ENCODE results near the gene PRSS58. TPM values are rescaled to one million over a fixed set of nuclear protein-coding genes. Genes with fewer than 3 reads are reported as not detected.

The PRSS58 gene
- total RNA-seq, 2 donors from 2014 or later = not detected

DNA sequence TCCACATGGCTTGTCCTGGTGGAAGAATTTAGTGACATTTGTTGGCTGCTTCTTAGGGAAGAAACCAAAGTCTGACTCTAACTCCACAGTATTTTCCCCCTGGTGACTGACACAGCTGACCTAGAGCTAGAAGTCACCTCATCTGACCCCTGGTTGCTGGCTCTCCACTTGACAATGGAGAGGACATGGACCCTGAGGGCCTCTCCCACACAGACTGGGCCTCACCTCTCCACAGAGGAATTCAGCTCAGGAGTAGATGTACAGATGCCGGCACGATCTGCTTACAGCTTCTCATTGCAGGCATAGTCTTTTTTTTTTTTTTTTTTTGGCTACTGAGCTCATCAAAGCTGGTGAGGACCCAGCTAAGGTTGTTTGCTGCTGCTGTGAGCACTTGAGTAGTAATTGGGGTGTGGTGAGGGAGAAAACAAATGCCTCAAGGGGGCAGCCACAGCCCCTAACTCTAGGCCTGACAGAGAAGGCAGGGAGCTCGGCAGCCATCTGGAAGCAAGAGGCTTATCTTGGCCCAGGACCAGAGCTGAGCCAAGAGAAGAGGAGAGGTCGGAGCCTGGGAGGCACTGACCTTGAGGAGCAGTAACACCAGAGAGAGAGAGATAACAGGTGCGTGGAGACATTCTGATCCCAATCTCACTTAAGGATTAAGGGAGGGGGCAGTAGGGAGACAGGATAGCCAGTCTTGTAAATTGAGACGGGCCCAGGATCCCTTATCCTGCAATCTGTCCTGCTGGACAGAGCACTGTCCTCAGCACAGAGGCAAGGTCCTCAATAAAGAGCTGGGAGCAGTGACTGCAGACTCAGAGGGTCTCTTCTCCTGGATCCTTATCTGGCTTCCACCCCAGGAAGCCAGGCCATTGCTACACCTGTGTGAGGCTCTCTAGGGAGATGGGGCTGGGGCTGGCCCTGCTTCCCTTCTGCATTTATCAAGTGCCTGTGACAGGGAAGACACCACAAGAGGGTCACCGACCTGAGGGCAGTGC is 9.4 kb downstream of the PRSS58 start:
- Histone ChIP-seq H3K4me1 (no peaks in the 10 kb centered on the region), H3K4me3 (no peak overlapping the region), H3K9me3 (no peaks in the 10 kb centered on the region), H3K27me3 (no peaks in the 10 kb centered on the region), H3K36me3 (no peaks in the 10 kb centered on the region), H3K27ac (no peak overlapping the region)
- TF ChIP-seq, protein P1, sequence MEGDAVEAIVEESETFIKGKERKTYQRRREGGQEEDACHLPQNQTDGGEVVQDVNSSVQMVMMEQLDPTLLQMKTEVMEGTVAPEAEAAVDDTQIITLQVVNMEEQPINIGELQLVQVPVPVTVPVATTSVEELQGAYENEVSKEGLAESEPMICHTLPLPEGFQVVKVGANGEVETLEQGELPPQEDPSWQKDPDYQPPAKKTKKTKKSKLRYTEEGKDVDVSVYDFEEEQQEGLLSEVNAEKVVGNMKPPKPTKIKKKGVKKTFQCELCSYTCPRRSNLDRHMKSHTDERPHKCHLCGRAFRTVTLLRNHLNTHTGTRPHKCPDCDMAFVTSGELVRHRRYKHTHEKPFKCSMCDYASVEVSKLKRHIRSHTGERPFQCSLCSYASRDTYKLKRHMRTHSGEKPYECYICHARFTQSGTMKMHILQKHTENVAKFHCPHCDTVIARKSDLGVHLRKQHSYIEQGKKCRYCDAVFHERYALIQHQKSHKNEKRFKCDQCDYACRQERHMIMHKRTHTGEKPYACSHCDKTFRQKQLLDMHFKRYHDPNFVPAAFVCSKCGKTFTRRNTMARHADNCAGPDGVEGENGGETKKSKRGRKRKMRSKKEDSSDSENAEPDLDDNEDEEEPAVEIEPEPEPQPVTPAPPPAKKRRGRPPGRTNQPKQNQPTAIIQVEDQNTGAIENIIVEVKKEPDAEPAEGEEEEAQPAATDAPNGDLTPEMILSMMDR (IDR thresholded peaks at IDR 0.05) = no peak
- no peak for DNase-seq (ENCODE audit: low spot score)

DNA sequence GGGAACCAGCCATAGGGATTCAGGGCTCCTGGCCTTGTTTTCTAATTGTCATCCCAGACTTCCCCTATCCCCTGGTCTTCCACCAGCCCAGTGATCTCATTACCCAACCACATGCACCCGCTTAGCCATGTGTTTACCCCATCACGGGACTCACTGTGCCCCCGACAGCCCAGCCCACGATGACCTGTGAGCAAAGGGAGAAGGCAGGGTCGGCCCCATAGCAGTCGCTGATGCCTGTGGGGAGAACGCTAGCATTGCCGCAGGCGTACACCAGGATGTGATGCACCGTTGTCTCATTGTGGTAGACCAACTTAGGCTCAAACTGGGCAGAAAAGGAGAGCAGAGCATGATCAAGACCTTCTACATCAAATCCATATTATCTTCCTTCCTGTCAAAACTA is 14.0 kb downstream of the PRSS58 start:
- Histone ChIP-seq H3K4me3 (no peak overlapping the region), H3K9me3 (no peaks in the 10 kb centered on the region), H3K27ac (no peak overlapping the region), H3K27me3 (no peaks in the 10 kb centered on the region), H3K36me3 (no peaks in the 10 kb centered on the region), H3K4me1 (no peaks in the 10 kb centered on the region)
- TF ChIP-seq, protein P1 (IDR thresholded peaks at IDR 0.05) = no peak
- DNase-seq (ENCODE audit: low spot score) = no peak

DNA sequence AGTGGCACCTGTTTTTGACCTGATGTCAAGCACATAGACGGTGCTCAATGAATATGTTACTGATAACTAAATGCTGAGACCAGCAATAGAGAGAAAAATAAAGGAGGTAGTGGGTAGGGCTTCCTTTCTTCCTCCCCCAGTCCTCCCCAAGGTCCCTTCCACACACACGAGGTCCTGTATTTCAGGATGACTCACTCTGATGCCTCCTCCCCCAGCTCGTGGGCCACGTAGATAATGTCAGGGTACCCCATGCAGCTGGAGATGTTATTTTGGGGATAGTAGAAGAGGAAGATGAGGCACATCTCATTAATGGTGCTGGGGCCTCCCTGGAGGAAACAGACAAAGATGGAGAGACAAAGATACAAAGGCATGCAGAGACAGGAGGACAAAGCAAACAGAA is 17.3 kb downstream of the PRSS58 start:
- Histone ChIP-seq H3K4me3 (no peak overlapping the region), H3K4me1 (no peaks in the 10 kb centered on the region), H3K9me3 (no peaks in the 10 kb centered on the region), H3K27me3 (no peaks in the 10 kb centered on the region), H3K36me3 (no peaks in the 10 kb centered on the region), H3K27ac (no peak overlapping the region)
- no peak for DNase-seq (ENCODE audit: low spot score)
- TF ChIP-seq, protein P1 (IDR thresholded peaks at IDR 0.05) = no peak

DNA sequence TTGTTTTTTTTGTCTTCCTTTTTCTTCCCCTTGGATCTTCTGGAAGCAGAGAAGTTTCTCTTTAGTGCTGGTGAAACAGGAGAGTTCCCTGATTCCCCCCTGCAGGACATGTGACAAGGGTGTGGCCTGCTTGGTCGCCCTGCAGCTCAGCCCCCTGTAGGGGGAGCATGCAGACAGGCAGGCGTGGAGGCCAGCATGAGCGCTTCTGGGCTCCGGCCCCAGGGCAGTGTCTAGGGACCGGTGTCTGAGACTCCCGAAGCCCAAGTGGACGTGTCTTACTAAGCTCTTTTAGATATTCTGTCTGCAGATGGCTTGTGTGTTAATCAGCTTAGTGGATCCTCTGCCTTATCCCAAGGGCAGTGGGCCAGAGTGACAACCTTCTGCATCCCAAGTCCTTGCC is 26.1 kb downstream of the PRSS58 start:
- TF ChIP-seq, protein P1 (IDR thresholded peaks at IDR 0.05) = no peak
- Histone ChIP-seq H3K4me1 (no peaks in the 10 kb centered on the region), H3K9me3 (no peaks in the 10 kb centered on the region), H3K27ac (no peak overlapping the region), H3K4me3 (no peak overlapping the region), H3K27me3 (no peaks in the 10 kb centered on the region), H3K36me3 (no peaks in the 10 kb centered on the region)
- no peak for DNase-seq (ENCODE audit: low spot score)

DNA sequence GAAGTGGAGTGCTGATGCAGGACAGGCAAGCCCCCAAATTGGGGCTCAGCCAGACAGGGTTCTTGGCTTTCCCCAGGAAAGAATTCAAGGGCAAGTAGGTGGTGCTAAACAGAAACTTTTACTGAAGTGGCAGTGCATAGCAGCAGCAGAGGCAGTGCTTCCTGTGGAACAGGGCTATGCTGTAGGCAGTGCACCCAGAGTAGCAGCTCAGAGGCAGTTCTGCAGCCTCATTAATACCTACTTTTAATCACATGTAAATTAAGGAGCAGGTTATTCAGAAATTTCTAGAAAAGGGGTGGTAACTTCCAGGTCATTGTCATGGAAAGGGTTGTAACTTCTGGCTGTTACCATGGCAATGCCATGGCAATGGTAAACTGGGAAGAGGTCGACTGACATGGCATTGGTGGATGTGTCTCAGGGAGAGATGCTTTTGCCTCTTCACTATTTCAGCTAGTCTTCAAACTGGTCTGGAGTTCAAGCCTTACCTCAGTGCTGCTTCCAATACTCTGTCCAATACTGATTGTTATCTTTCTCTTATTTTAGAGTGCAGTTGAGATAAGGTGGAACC is 29.2 kb downstream of the PRSS58 start:
- TF ChIP-seq, protein P1 (IDR thresholded peaks at IDR 0.05) = no peak
- Histone ChIP-seq H3K36me3 (no peaks in the 10 kb centered on the region), H3K27me3 (no peaks in the 10 kb centered on the region), H3K27ac (no peak overlapping the region), H3K9me3 (no peaks in the 10 kb centered on the region), H3K4me1 (no peaks in the 10 kb centered on the region), H3K4me3 (no peak overlapping the region)
- DNase-seq (ENCODE audit: low spot score) = no peak

Other genes starting within 250 kb of the PRSS58 start
- under 1 TPM; 0.04 to 0.15 TPM for gene MGAM2, start 146.3 kb downstream of the PRSS58 start, total RNA-seq

Data from right atrium auricular region (tissue), 2 donors.